Thyroid gland (tissue), 4 donors: ENCODE results near the gene ARL2BP.

Experiments
- CTCF ChIP-seq, 6 experiments: fragments of 200-600 bp in 3 of 6; fragments of 450-650 bp in 3 of 6; sonication (generic) in 3 of 6; IDR thresholded peaks; one replicate each; pipeline ENCODE4 v1.5.1; 2016 to 2019; ENCODE audit warnings: antibody characterized with exemption in 6 of 6, mild to moderate bottlenecking in 2 of 6, inconsistent platforms in 1 of 6, moderate library complexity in 1 of 6
- POLR2A ChIP-seq, 2 donors: fragments of 450-650 bp; IDR thresholded peaks; one replicate each; pipeline ENCODE4 v1.6.1; 2017; ENCODE audit warnings: antibody characterized with exemption in 2 of 2, mild to moderate bottlenecking in 2 of 2, moderate library complexity in 1 of 2

GRCh38 chr16:57264950-57265371 lies 19.9 kb downstream of the ARL2BP start:
- TF ChIP-seq POLR2A (IDR thresholded peaks at IDR 0.05) (peak in 1 of 2 donors; percentile 26), CTCF (IDR thresholded peaks at IDR 0.05) (peak in 1 of 6 experiments; percentile 34)
